Stimulated activated CD4-positive, alpha-beta T cell treated with anti-CD3 and anti-CD28 coated beads, Interleukin-15, amount 100 ng/mL, for 48 hours (primary cell): ENCODE measurements around the gene EDA.
"Not testable (repeated sequence)": the region's sequence is repeated elsewhere in the genome, so short reads cannot be mapped to it uniquely, and the experiment has no call there.

Source experiments
- DNase-seq, 2 donors: peaks; one replicate each; pipeline ENCODE4 v3.0.0-alpha.2; 2020; ENCODE audit warnings: low read depth in 2 of 2

EDA gene

GRCh38 chrX:69959712-69960111 lies 343.8 kb downstream of the EDA start:
- DNase-seq: no peak

- no peak for DNase-seq
Observed at GRCh38 chrX:69961365-69962072, 345.6 kb downstream of the EDA start.

- no peak for DNase-seq
Observed at GRCh38 chrX:69968950-69969349, 353.0 kb downstream of the EDA start.

- DNase-seq: no peak
Observed at GRCh38 chrX:69969460-69969859, 353.5 kb downstream of the EDA start.

GRCh38 chrX:69987691-69988090 lies 371.8 kb downstream of the EDA start:
- no peak for DNase-seq

GRCh38 chrX:69988955-69989394 lies 373.1 kb downstream of the EDA start:
- peak in 1 of 2 donors; percentile 0 for DNase-seq

GRCh38 chrX:69991685-69992084 lies 375.8 kb downstream of the EDA start:
- no peak for DNase-seq

GRCh38 chrX:69993494-69993893 lies 377.6 kb downstream of the EDA start:
- no peak for DNase-seq

GRCh38 chrX:69995362-69996112 lies 379.6 kb downstream of the EDA start:
- DNase-seq: no peak

- DNase-seq: no peak
Observed at GRCh38 chrX:69996113-69996468, 380.2 kb downstream of the EDA start.

- DNase-seq: not testable (repeated sequence)
Observed at GRCh38 chrX:69998299-69998698, 382.4 kb downstream of the EDA start.

- DNase-seq: no peak
Observed at GRCh38 chrX:70001269-70001668, 385.4 kb downstream of the EDA start.

- no peak for DNase-seq
Observed at GRCh38 chrX:70001708-70002341, 385.9 kb downstream of the EDA start.

- DNase-seq: no peak
Observed at GRCh38 chrX:70007946-70008345, 392.0 kb downstream of the EDA start.

GRCh38 chrX:70009049-70009448 lies 393.1 kb downstream of the EDA start:
- DNase-seq: no peak

- DNase-seq: no peak
Observed at GRCh38 chrX:70009970-70010369, 394.1 kb downstream of the EDA start.

GRCh38 chrX:70012756-70013155 lies 396.8 kb downstream of the EDA start:
- DNase-seq: no peak

- DNase-seq: no peak
Observed at GRCh38 chrX:70013466-70014381, 397.8 kb downstream of the EDA start.

GRCh38 chrX:70016513-70016912 lies 400.6 kb downstream of the EDA start:
- no peak for DNase-seq

GRCh38 chrX:70022616-70023015 lies 406.7 kb downstream of the EDA start:
- DNase-seq: no peak

- DNase-seq: no peak
Observed at GRCh38 chrX:70025464-70025863, 409.6 kb downstream of the EDA start.
